H1 (cell line): ENCODE results near the gene PDYN. TPM values are rescaled to one million over a fixed set of nuclear protein-coding genes. Genes with fewer than 3 reads are reported as not detected.

Experiments used
- CTCF ChIA-PET: fragments of 300-600 bp; sonication (Branson Sonifier 250); formaldehyde crosslinking; loops from one replicate; lab custom pipeline; 2021; ENCODE audit not compliant: partially characterized antibody; lab: Charles Lee
- POLR2A ChIA-PET: fragments of 300-600 bp; sonication (Branson Sonifier 250); formaldehyde crosslinking; loops from one replicate; lab custom pipeline; 2021; ENCODE audit warnings: inconsistent platforms; ENCODE audit not compliant: partially characterized antibody; lab: Charles Lee
- DNase-seq, 2 experiments: peaks; one replicate each; pipeline versions ENCODE4 v3.0.0 to v3.0.0-alpha.2; 2010 to 2022; ENCODE audit warnings: low spot score in 2 of 2, low read depth in 1 of 2, mixed read lengths in 1 of 2
- FAIRE-seq: peaks from 2 replicates; lab custom pipeline; 2011; peaks lifted over from hg19 to GRCh38; lab: Jason Lieb, UNC
- H2AFZ ChIP-seq: 2 replicates; pipeline ENCODE4 v1.8.1; 2012; ENCODE audit warnings: low read length, inconsistent platforms
- H2AK5ac ChIP-seq: 2 replicates; pipeline ENCODE4 v1.6.1; 2013; ENCODE audit warnings: low read depth, low read length
- H2BK120ac ChIP-seq: replicated peaks from 2 replicates; pipeline ENCODE3; 2013; ENCODE audit warnings: low read depth, low read length, inconsistent platforms
- H2BK12ac ChIP-seq: 2 replicates; pipeline ENCODE4 v1.6.1; 2013; ENCODE audit warnings: low read depth, low read length
- H2BK15ac ChIP-seq: 2 replicates; pipeline ENCODE4 v1.6.1; 2013; ENCODE audit warnings: low read length
- H2BK20ac ChIP-seq: 2 replicates; pipeline ENCODE4 v1.6.1; 2013; ENCODE audit warnings: low read length
- H2BK5ac ChIP-seq: 2 replicates; pipeline ENCODE4 v1.6.1; 2013; ENCODE audit warnings: low read depth, low read length
- H3K14ac ChIP-seq: 2 replicates; pipeline ENCODE4 v1.6.1; 2013; ENCODE audit warnings: inconsistent platforms; ENCODE audit not compliant: insufficient read length
- H3K18ac ChIP-seq: 2 replicates; pipeline ENCODE4 v1.6.1; 2013; ENCODE audit warnings: low read length; ENCODE audit errors: extremely low read depth
- H3K23ac ChIP-seq: 2 replicates; pipeline ENCODE4 v1.6.1; 2013; ENCODE audit warnings: inconsistent platforms; ENCODE audit not compliant: insufficient read length
- H3K23me2 ChIP-seq: 2 replicates; pipeline ENCODE4 v1.6.1; 2013; ENCODE audit warnings: low read depth, low read length
- H3K27ac ChIP-seq: 2 replicates; pipeline ENCODE4 v1.6.1; 2011; ENCODE audit warnings: low read depth, low read length, inconsistent platforms
- H3K27me3 ChIP-seq, 4 experiments: replicated peaks in 1 of 4; 1 replicate in 1 of 4; 2 replicates in 3 of 4; pipeline versions ENCODE4 v1.6.1 to v1.8.1; 2011 to 2013; ENCODE audit warnings: low read length in 3 of 4, mild to moderate bottlenecking in 3 of 4, inconsistent platforms in 2 of 4, mixed read lengths in 2 of 4, moderate library complexity in 1 of 4; ENCODE audit not compliant: control insufficient read depth in 3 of 4, insufficient read depth in 3 of 4; ENCODE audit errors: extremely low read depth in 1 of 4
- H3K36me3 ChIP-seq, 4 experiments: 2 replicates each; pipeline versions ENCODE4 v1.6.1 to v1.8.1; 2011 to 2013; ENCODE audit warnings: mild to moderate bottlenecking in 4 of 4, low read length in 3 of 4, moderate library complexity in 2 of 4, control low read depth in 1 of 4, inconsistent platforms in 1 of 4; ENCODE audit not compliant: insufficient read depth in 4 of 4, control insufficient read depth in 2 of 4
- H3K4ac ChIP-seq: replicated peaks from 2 replicates; pipeline ENCODE3; 2013; ENCODE audit warnings: low read length, low read depth, mixed read lengths, inconsistent platforms; ENCODE audit not compliant: insufficient read length
- H3K4me1 ChIP-seq, 4 experiments: replicated peaks in 1 of 4; 1 replicate in 1 of 4; 2 replicates in 3 of 4; pipeline versions ENCODE4 v1.6.1 to v1.8.1; 2011 to 2013; ENCODE audit warnings: low read length in 3 of 4, inconsistent platforms in 2 of 4, mixed read lengths in 1 of 4; ENCODE audit not compliant: insufficient read depth in 4 of 4, control insufficient read depth in 3 of 4
- H3K4me2 ChIP-seq, 2 experiments: 2 replicates each; pipeline versions ENCODE4 v1.6.1 to v1.8.1; 2011 to 2013; ENCODE audit warnings: low read depth in 2 of 2, low read length in 2 of 2, control low read depth in 1 of 2, inconsistent platforms in 1 of 2, mild to moderate bottlenecking in 1 of 2; ENCODE audit not compliant: insufficient read depth in 1 of 2
- H3K4me3 ChIP-seq, 4 experiments: fragments of 200-600, 300-600 bp in 1 of 4; sonication (generic), shearing (Covaris generic), sonication (Bioruptor Twin) in 1 of 4; 2 replicates each; pipeline versions ENCODE4 v1.5.1 to v1.8.1; 2011 to 2016; ENCODE audit warnings: low read length in 4 of 4, low read depth in 3 of 4, control low read depth in 2 of 4, inconsistent platforms in 2 of 4, mild to moderate bottlenecking in 2 of 4, mixed read lengths in 1 of 4, moderate library complexity in 1 of 4; ENCODE audit not compliant: insufficient read depth in 2 of 4; ENCODE audit errors: extremely low read depth in 1 of 4
- H3K56ac ChIP-seq: replicated peaks from 2 replicates; pipeline ENCODE3; 2013; ENCODE audit warnings: low read depth, mild to moderate bottlenecking, mixed read lengths, low read length, inconsistent platforms; ENCODE audit not compliant: insufficient read length
- H3K79me1 ChIP-seq: 2 replicates; pipeline ENCODE4 v1.6.1; 2013; ENCODE audit warnings: low read depth, low read length, control low read depth
- H3K79me2 ChIP-seq, 2 experiments: 2 replicates each; pipeline versions ENCODE4 v1.6.1 to v1.8.1; 2012 to 2013; ENCODE audit warnings: low read length in 2 of 2, mild to moderate bottlenecking in 2 of 2, inconsistent platforms in 1 of 2; ENCODE audit not compliant: insufficient read depth in 2 of 2, control insufficient read depth in 1 of 2
- H3K9ac ChIP-seq, 4 experiments: replicated peaks in 1 of 4; 1 replicate in 1 of 4; 2 replicates in 3 of 4; pipeline versions ENCODE4 v1.6.1 to v1.8.1; 2011 to 2013; ENCODE audit warnings: low read depth in 3 of 4, low read length in 3 of 4, control low read depth in 2 of 4, mild to moderate bottlenecking in 2 of 4, moderate library complexity in 2 of 4, inconsistent platforms in 1 of 4; ENCODE audit errors: extremely low read depth in 1 of 4
- H3K9me3 ChIP-seq, 2 experiments: 2 replicates each; pipeline versions ENCODE4 v1.6.1 to v1.8.1; 2012 to 2013; ENCODE audit warnings: mild to moderate bottlenecking in 2 of 2, moderate library complexity in 2 of 2, control low read depth in 1 of 2, inconsistent platforms in 1 of 2, low read depth in 1 of 2, low read length in 1 of 2, mixed read lengths in 1 of 2; ENCODE audit not compliant: insufficient read depth in 2 of 2
- H4K20me1 ChIP-seq, 2 experiments: replicated peaks in 1 of 2; 2 replicates each; pipeline versions ENCODE3 to v1.8.1; 2011 to 2013; ENCODE audit warnings: inconsistent platforms in 2 of 2, low read length in 2 of 2, mild to moderate bottlenecking in 1 of 2; ENCODE audit not compliant: insufficient read depth in 2 of 2, control insufficient read depth in 1 of 2
- H4K5ac ChIP-seq: 2 replicates; pipeline ENCODE4 v1.6.1; 2013; ENCODE audit warnings: low read length, low read depth, mixed read lengths, inconsistent platforms; ENCODE audit not compliant: insufficient read length
- H4K8ac ChIP-seq: 2 replicates; pipeline ENCODE4 v1.8.0; 2013; ENCODE audit warnings: mild to moderate bottlenecking, moderate library complexity, low read length, inconsistent platforms; ENCODE audit not compliant: insufficient read depth; ENCODE audit errors: extremely low read depth
- H4K91ac ChIP-seq: replicated peaks from 2 replicates; pipeline ENCODE3; 2013; ENCODE audit warnings: low read length, mixed read lengths, inconsistent platforms; ENCODE audit not compliant: insufficient read length
- BRCA1 ChIP-seq: IDR thresholded peaks from 2 replicates; pipeline ENCODE4 v1.6.1; 2012; ENCODE audit warnings: low read depth, low read length, improper control_type of control experiment
- CBX5 ChIP-seq: fragments of 300-800, 300-1000 bp; sonication (generic); IDR thresholded peaks from 2 replicates; pipeline ENCODE4 v1.7.1; 2016; ENCODE audit warnings: antibody characterized with exemption, low read length, low read depth
- CEBPB ChIP-seq: IDR thresholded peaks from 2 replicates; pipeline ENCODE4 v1.6.1; 2012; ENCODE audit warnings: low read depth, low read length
- CHD2 ChIP-seq: IDR thresholded peaks from 2 replicates; pipeline ENCODE4 v1.6.1; 2012; ENCODE audit warnings: low read length, improper control_type of control experiment
- EGR1 ChIP-seq: IDR thresholded peaks from 2 replicates; pipeline ENCODE4 v1.6.1; 2011; ENCODE audit warnings: low read depth, low read length, borderline replicate concordance
- FOSL1 ChIP-seq: IDR thresholded peaks from 2 replicates; pipeline ENCODE4 v1.6.1; 2011; ENCODE audit warnings: mild to moderate bottlenecking, low read depth, low read length, moderate library complexity; ENCODE audit not compliant: insufficient read depth
- GABPA ChIP-seq: IDR thresholded peaks from 2 replicates; pipeline ENCODE4 v1.6.1; 2011; ENCODE audit warnings: mild to moderate bottlenecking, low read length, moderate library complexity, borderline replicate concordance; ENCODE audit not compliant: insufficient read depth
- HDAC2 ChIP-seq, 2 experiments: fragments of 300-600 bp in 1 of 2; sonication (generic) in 1 of 2; IDR thresholded peaks; 2 replicates each; pipeline ENCODE4 v1.6.1; 2011 to 2012; ENCODE audit warnings: low read depth in 2 of 2, low read length in 2 of 2, mild to moderate bottlenecking in 2 of 2, moderate library complexity in 2 of 2, borderline replicate concordance in 1 of 2, inconsistent platforms in 1 of 2
- KDM5A ChIP-seq: fragments of 200-600 bp; IDR thresholded peaks from 2 replicates; pipeline ENCODE4 v1.7.1; 2012; ENCODE audit warnings: mild to moderate bottlenecking, low read length, inconsistent platforms, mixed read lengths
- NRF1 ChIP-seq: IDR thresholded peaks from 2 replicates; pipeline ENCODE4 v1.6.1; 2011; ENCODE audit warnings: mild to moderate bottlenecking, low read depth, low read length, improper control_type of control experiment
- POLR2A ChIP-seq, 2 experiments: IDR thresholded peaks; 1 replicate in 1 of 2; 2 replicates in 1 of 2; pipeline ENCODE4 v1.6.1; 2011; ENCODE audit warnings: low read depth in 2 of 2, low read length in 2 of 2, mild to moderate bottlenecking in 2 of 2; ENCODE audit errors: control extremely low read depth in 1 of 2
- RXRA ChIP-seq: IDR thresholded peaks from 2 replicates; pipeline ENCODE4 v1.6.1; 2011; ENCODE audit warnings: low read depth, mild to moderate bottlenecking, low read length, moderate library complexity; ENCODE audit not compliant: insufficient read depth
- SIX5 ChIP-seq: IDR thresholded peaks from 2 replicates; pipeline ENCODE4 v1.6.1; 2011; ENCODE audit warnings: mild to moderate bottlenecking, low read depth, low read length
- TAF1 ChIP-seq: IDR thresholded peaks from 2 replicates; pipeline ENCODE4 v1.6.1; 2011; ENCODE audit warnings: mild to moderate bottlenecking, low read depth, low read length
- WGBS, 2 experiments: shearing (Covaris generic) in 1 of 2; methylation state at CpG; one replicate each; pipeline versions ENCODE4 v1.1.6 to v1.1.7; 2013 to 2015; ENCODE audit warnings: low lambda C conversion rate in 2 of 2, mixed read lengths in 2 of 2, inconsistent platforms in 1 of 2, low coverage in 1 of 2, missing lambda C conversion rate in 1 of 2; ENCODE audit not compliant: insufficient replicate concordance in 2 of 2, insufficient coverage in 1 of 2, insufficient read length in 1 of 2; ENCODE audit errors: extremely low coverage in 1 of 2, missing lambda C conversion rate in 1 of 2; 5-methylcytosine and 5-hydroxymethylcytosine counted together
- polyA plus RNA-seq, 7 experiments: library from polyadenylated mRNA; depleted of rRNA in 3 of 7; stranded (reverse) in 5 of 7; unstranded in 2 of 7; fragments of >200 nt in 5 of 7; fragments of 200-250 nt in 2 of 7; gene quantifications; 1 replicate in 5 of 7; 2 replicates in 1 of 7; 4 replicates in 1 of 7; pipeline versions ENCODE4 v1.2.1 to v1.2.3, GENCODE V29; 2011 to 2013; ENCODE audit warnings: missing spikeins in 2 of 7, mixed read lengths in 2 of 7
- total RNA-seq: library from RNA; stranded (reverse); fragmentation: NEBNext Ultra II Directional; extraction: Animal tissue kit (Norgen Biotek cat#: 25700); gene quantifications from 2 replicates; pipeline ENCODE4 v1.2.1, GENCODE V29; 2021

PDYN gene
- total and polyA plus RNA-seq, 2 of the 8 experiments (the other 6 are each of a cell fraction or from before 2014, with no cell fraction given) = 0.54 to 0.60 TPM

DNA sequence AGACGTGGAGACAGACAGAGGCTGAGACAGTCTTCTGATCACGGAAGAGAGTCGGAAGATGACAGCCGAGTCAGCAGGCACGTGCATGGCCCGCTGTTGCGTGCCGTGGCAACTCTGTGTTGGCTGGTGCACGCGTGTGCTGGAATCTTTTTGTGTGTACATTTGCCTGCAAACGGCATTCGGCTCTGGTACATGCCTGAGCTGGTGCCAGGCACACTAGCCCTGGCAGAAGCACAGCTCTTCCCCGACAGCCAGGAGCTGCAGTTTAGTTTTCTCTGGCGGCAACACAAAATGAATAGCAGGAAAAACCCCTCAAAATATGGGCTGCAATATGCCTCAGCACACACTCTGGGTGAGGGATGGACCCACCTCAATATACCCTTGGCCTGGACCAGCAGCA, 769 bp upstream of the PDYN start:
- no peaks in the 10 kb centered on the region; the same call in 1 of the 2 replicates for H3K23me2 ChIP-seq
- no peak overlapping the region for H3K18ac ChIP-seq
- H3K4me2 ChIP-seq = no peak overlapping the region
- peaks cover 0 to 4% (median 1%) of the 10 kb centered on the region in 4 experiments; a peak in 2 of 7 replicates for H3K27me3 ChIP-seq
- H3K4ac ChIP-seq = no peak overlapping the region
- no peak overlapping the region for H3K23ac ChIP-seq
- no peak overlapping the region for H2BK12ac ChIP-seq
- H3K79me1 ChIP-seq = no peaks in the 10 kb centered on the region
- no peak overlapping the region for H2BK15ac ChIP-seq
- 88% methylated on average over 14 of the region's 14 CpGs; no CpG with 5 or more reads in 1 of the 2 experiments for WGBS, 2 experiments
- H3K9me3 ChIP-seq = no peaks in the 10 kb centered on the region
- no peak overlapping the region for H2BK5ac ChIP-seq
- H2AK5ac ChIP-seq = no peak overlapping the region
- H3K9ac ChIP-seq = no peak overlapping the region
- POLR2A ChIA-PET = no interaction called here
- FAIRE-seq (no peak), DNase-seq (peak in 1 of 2 experiments; percentile 26)
- H2AFZ ChIP-seq = no peak overlapping the region
- no peak overlapping the region for H3K4me3 ChIP-seq
- no peak overlapping the region for H4K8ac ChIP-seq
- no peaks in the 10 kb centered on the region for H3K79me2 ChIP-seq
- no peak overlapping the region for H4K5ac ChIP-seq
- H3K36me3 ChIP-seq = no peaks in the 10 kb centered on the region
- no peak overlapping the region for H3K56ac ChIP-seq
- H4K20me1 ChIP-seq = no peaks in the 10 kb centered on the region
- H3K14ac ChIP-seq = no peak overlapping the region
- H2BK20ac ChIP-seq = peak overlapping the region; percentile 17; the same call in 1 of the 2 replicates
- CTCF ChIA-PET = interaction anchor here (0.9 to 3.4 kb wide), 3 partner anchors 9 to 12 kb away, joined by 3 to 24 read pairs (median 7); no protein-coding TSS in a partner anchor
- H4K91ac ChIP-seq = no peak overlapping the region
- no peak overlapping the region for H2BK120ac ChIP-seq
- H3K27ac ChIP-seq = no peak overlapping the region
- peaks cover 2 to 15% (median 7%) of the 10 kb centered on the region in 4 experiments; a peak in 6 of 7 replicates for H3K4me1 ChIP-seq
- TF ChIP-seq HDAC2 (IDR thresholded peaks at IDR 0.05; ENCODE audit: borderline replicate concordance in 1 of 2, low read depth in 2 of 2, low read length in 2 of 2) = no peak
- TF ChIP-seq BRCA1 = no peak
- TF ChIP-seq KDM5A = no peak
- no peak for TF ChIP-seq NRF1
- no peak for TF ChIP-seq GABPA
- no peak for TF ChIP-seq TAF1
- TF ChIP-seq RXRA = no peak
- no peak for TF ChIP-seq POLR2A (IDR thresholded peaks at IDR 0.05; ENCODE audit: control extremely low read depth in 1 of 2, low read depth in 2 of 2, low read length in 2 of 2)
- TF ChIP-seq SIX5 = no peak
- no peak for TF ChIP-seq FOSL1
- no peak for TF ChIP-seq CHD2
- TF ChIP-seq EGR1 = no peak
- TF ChIP-seq CEBPB = no peak
- TF ChIP-seq CBX5 = no peak
